HG02973 (cell line): Measurements from ENCODE around the gene TMEM134.

Source experiments
- ATAC-seq: cut with Tn5 transposase; IDR thresholded peaks from one replicate; pipeline ENCODE4 v1.9.1; 2021; ENCODE audit warnings: moderate library complexity; ENCODE audit not compliant: unreplicated experiment

The TMEM134 gene

DNA sequence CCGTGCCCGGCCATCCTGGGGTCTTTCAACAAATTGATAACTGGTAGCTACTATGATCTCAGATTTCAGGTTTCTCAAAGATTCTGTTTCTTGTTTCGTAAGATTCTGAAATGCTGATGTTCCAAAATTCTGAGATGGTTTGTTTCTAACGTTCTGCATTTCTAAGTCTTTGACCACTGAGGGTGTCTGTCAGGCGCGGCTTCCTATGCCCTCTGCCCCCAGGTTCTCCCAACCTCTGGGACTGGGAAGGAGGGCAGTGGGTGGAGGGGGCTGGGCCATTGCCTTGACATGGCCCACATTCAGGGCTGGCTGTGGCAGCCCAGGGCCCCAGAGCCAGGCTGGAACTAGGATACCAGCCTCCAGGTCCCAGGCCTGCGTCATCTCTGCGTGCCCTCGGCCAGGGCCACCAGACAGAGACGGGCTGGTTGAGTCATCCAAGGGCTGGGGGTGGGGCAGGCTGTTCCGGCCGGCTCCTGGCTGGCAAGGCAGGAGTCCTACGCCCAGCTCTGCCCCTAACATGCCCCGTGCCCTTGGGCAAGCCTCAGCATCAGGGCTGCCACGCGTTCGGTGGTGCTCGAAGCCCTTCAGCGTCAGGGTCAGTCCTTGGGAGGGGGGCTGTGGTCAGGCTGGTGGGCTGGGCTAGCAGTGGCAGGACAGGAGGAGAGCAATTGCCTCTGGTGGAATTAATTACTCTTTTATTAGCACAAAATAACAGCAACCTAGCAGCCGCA, 5.2 kb downstream of the TMEM134 start:
- no peak for ATAC-seq

GRCh38 chr11:67463186-67463585, 5.9 kb downstream of the TMEM134 start:
- no peak for ATAC-seq

DNA sequence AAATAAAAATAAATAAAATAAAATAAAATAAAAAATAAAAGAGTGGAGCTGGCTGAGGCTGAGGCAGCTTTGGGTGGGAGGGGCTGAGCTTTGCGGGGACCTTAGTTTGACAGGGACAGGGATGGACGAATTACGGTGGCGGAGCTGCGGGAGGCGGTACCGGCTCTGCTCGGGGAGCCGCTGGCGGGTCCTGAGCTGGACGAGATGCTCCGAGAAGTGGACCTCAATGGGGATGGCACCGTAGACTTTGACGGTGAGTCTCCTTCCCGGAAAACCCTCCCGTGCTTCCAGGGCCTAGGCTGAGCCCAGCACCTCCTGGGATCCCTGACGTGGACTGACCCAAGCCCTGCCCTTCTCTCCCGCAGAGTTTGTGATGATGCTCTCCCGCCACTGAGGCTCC, 10.8 kb downstream of the TMEM134 start:
- ATAC-seq = no peak

- ATAC-seq = no peak
Measured at GRCh38 chr11:67457453-67457852, 11.6 kb downstream of the TMEM134 start.

DNA sequence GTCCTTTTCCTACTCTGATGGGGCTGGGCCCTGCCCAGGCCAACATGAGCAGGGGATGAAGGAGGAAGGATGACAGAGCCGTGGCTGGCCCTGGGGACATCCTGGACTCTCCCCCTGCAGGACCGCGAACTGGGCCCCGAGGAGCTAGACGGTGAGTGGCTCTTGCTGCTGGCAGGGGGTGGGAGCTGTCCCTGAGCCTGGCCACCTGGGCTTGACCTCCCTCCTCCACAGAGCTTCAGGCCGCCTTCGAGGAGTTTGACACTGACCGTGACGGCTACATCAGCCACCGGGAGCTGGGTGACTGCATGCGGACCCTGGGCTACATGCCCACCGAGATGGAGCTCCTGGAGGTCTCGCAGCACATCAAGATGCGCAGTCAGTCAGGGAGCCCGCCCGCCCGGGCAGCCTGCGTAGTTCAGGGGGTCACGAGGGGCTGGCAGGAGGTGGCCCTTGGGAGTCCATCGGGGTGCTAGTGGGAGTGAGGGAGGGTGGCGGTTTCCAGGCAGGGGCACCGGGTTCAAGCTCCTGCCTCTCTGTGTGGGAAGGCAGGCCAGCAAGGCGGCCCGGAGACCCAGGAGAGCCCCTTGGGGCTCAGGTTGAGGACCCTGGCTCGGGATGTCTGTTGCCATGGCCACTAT, 12.9 kb downstream of the TMEM134 start:
- ATAC-seq = no peak

DNA sequence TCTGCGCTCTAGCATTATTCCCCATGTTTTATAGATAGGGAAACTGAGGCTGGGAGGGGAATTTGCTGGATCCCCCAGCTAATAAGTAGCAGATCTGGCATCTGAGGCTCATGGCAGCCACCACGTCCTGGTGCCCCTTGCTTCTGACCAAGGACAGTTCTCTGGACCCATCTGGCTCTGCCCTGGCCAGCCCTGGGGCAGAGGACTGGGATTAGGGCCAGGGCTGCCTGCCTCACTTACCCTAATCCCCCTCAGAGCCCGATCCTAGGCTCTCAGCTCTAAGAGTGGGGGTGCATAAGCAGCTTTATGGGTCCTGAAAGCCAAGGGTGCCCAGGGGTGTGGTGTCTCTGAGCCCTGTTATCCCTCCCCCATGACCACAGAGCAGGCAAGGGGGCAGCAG, 14.0 kb downstream of the TMEM134 start, which contains the start of gene CABP4:
Gene CABP4, plus strand, starts transcription at position 301 of the 400 bp plus-strand sequence. Its CDS starts 70 bp downstream, at position 371.
- ATAC-seq = no peak

DNA sequence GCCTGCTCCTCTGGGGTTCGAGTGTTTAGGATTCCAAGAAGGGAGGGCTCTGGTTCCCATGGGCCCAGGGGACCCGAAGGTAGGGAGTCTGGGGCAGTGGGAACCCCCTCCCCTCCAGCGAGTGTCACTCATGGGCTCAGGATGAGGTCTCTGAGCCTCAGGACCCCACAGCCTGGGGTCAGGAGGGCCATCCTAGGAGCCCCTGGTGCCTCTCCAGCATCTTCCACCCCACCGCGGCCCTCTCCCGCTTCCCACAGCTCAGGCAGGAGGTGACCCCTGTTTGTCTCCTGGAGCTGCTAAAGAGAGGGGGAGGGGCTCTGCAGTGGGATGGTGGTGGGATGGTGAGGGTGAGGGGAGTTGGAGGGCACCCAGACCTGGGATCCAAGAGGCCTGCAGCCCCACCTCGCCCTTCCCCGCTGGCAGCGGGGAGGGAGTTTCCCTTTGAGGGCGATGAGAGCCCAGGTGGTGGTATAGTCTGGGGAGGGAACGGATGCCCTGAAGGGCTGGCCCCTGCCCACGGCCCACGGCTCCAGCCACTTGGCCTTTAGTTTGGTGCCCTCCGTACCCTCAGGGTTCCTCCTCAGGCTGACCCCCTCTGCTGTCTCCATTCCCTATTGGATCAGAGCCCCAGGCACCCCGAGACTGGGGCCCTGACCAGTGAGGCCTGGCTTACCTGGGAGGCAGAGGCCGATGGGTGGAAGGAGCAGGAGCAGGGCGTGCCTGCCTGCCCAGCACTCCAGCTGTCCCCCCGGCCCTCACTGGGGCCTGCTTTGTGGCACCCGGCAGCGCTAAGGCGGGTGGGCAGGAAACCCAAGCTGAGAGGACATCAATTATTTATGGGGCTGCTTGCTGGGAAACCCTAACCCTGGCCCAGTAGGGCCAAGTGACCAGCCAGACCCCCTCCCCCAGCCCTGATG, 15.0 kb downstream of the TMEM134 start:
- no peak for ATAC-seq

GRCh38 chr11:67452141-67452952, 16.7 kb downstream of the TMEM134 start, which contains the start of gene GPR152:
GPR152 (minus strand) TSS chr11:67452729; CDS start chr11:67452724, 5 bp downstream.
- ATAC-seq = no peak

DNA sequence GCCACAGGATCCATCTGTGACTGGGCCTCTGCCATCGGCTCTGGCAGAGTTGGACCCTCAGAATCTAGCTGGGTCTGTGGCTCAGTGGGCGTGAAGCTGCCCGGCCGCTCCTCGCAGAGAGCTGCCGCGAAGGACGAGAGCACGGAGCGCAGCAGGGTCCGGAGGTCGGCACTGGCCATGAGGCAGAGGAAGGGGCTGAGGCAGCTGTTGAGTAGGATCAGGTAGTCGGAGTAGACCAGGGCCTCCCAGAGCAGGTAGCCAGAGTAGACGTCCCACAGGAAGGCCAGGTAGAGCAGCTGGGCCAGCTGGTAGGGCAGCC, 17.4 kb downstream of the TMEM134 start:
- ATAC-seq = no peak

GRCh38 chr11:67450796-67451657, 18.0 kb downstream of the TMEM134 start:
- no peak for ATAC-seq

- ATAC-seq = no peak
Measured at GRCh38 chr11:67449116-67449844, 19.8 kb downstream of the TMEM134 start.

DNA sequence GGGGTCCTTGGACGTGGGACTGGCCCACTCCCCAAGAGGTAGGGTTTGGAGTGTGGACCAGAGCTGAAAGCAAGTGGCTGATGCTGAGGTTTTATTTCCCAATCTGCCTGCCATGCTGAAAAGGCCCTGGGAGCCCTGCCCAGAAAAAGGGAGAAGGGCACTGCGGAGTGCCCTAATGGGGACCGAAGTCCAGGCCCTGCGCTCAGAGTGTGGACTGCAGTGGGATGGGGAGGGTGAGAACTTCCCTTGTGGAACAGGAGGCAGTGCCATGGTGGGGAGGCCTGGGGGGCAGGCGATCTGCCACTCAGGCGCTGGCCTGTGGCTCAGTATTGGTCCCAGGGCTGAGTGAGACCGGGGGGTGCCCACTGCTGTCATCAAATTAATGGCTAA, 20.8 kb downstream of the TMEM134 start:
- no peak for ATAC-seq

DNA sequence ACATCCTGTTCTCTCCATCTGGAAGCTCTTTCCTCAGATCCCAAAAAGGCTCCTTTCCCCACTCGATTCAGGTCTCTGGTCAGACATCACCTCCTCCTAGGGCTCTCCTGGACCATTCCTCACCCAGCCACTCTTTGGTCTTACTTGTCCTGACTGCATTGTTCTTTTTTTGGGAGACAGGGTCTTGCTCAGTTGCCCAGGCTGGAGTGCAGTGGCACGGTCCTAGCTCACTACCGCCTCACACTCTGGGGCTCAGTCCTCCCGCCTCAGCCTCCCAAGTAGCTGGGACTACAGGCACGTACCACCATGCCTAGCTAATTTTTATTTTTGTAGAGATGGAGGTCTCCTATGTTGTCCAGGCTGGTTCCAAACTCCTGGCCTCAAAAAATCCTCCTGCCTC, 23.5 kb downstream of the TMEM134 start:
- no peak for ATAC-seq

- no peak for ATAC-seq
Measured at GRCh38 chr11:67442504-67443404, 26.3 kb downstream of the TMEM134 start.

GRCh38 chr11:67441731-67442351, 27.2 kb downstream of the TMEM134 start:
- no peak for ATAC-seq

GRCh38 chr11:67441098-67441563, 27.9 kb downstream of the TMEM134 start:
- ATAC-seq = no peak
